ENCODE measurements around the gene KIAA2012. TPM values are rescaled to one million over a fixed set of nuclear protein-coding genes. Genes with fewer than 3 reads are reported as not detected.
"Not testable (repeated sequence)": the region's sequence is repeated elsewhere in the genome, so short reads cannot be mapped to it uniquely, and the experiment has no call there.

The KIAA2012 gene
- total and polyA plus RNA-seq, 5 donors, result not detected

DNA sequence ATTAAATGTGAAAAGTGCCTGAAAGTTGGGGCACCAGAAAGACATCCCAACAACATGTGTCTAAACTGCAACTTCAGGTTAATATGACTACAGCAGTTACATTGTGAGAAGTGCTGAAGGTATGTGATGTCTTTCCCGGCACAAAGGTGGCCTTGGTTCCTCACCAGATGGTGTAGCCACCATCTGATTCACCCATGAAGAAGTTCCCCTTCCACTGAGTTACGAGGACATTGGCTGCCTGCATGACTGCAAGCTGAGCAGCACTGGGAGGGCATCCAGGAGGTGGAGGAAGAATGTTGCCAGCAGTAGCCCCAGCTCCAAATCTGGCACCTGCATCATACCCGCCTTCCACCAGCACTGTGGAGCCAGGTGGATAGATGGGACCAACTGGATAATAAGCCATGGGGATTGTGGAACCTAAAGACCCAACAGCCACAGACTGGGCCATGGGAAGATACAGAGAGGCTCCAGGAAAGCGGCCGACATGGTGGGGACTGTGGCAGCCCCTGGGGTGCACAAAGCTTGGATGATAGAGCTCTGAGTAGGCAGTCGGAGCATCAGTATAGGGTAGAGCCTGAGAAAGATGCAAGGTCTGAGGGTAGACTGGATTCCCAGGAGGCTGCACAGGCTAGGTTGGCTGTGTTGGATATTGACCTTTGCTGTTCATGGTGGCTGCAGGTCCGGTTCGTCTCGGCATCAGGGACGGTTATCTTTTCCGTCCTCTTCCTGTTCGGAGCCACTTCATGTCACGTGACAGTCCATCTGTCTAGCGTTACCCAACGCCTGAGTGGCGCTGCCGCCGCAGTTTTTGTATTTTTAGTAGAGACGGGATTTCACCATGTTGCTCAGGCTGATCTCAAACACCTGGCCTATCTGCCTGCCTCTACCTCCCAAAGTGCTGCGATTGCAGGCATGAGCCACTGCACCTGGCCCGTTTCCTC, 128.4 kb downstream of the KIAA2012 start:
- intact Hi-C loops (cut with DNase I), result no loop called here
- H3K27ac ChIP-seq (ENCODE audit: low read length), result no peak overlapping the region
- no peaks in the 10 kb centered on the region for H3K9me3 ChIP-seq (ENCODE audit: control insufficient read depth, low read length)
- WGBS, result 69% methylated on average over 21 of the region's 21 CpGs
- ATAC-seq, result peak in 1 of 2 donors; percentile 29
- H3K4me1 ChIP-seq (ENCODE audit: control insufficient read depth, insufficient read depth, low read length), result no peaks in the 10 kb centered on the region
- H3K27me3 ChIP-seq (ENCODE audit: control insufficient read depth, insufficient read depth), result no peaks in the 10 kb centered on the region
- H3K4me3 ChIP-seq (ENCODE audit: low read length), result no peak overlapping the region
- DNase-seq, result no peak

DNA sequence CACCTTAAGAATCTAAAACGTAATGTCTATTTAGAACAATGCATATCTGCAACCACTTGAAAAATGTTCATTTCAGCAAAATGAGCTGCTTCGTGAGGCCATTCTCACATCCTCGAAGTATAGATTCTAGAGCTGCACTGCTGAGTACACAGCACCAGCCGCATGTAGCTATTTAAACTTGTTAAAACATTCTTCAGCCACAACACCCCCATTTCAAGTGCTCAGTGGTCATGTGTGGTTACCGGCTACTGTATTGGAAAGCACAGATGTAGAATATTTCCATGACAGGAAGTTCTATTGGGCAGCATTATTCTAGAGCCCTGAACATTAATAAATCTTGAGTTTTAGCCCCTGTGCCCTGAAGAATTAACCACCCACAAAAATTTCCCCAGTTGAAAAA, 130.3 kb downstream of the KIAA2012 start:
- intact Hi-C loops (cut with DNase I), result no loop called here
- no peak overlapping the region for H3K27ac ChIP-seq (ENCODE audit: low read length)
- ATAC-seq (no peak), DNase-seq (no peak)
- H3K4me3 ChIP-seq (ENCODE audit: low read length), result no peak overlapping the region
- H3K27me3 ChIP-seq (ENCODE audit: control insufficient read depth, insufficient read depth), result no peaks in the 10 kb centered on the region
- WGBS, result 95% methylated on average over 5 of the region's 5 CpGs
- no peaks in the 10 kb centered on the region for H3K4me1 ChIP-seq (ENCODE audit: control insufficient read depth, insufficient read depth, low read length)
- no peaks in the 10 kb centered on the region for H3K9me3 ChIP-seq (ENCODE audit: control insufficient read depth, low read length)

DNA sequence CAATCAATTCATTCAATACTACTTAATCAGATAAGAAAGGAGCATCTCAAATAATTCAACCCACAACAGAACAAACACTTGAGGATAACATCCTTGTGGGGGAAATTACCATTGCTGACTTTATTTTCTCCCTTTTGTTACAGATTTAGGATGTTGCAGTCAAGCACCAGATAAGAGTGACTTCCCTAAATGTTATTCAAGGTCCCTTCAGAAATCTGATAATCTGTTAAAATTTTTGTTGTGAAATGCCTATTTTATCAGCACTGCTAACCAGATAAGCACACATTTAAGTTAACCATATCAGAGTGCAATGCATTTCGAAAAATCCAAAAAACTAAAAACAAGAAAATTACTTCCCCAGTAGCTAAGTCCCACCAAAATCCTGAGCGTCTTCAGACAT, 131.8 kb downstream of the KIAA2012 start:
- ATAC-seq (no peak), DNase-seq (no peak)
- WGBS, result 95% methylated on average over 2 of the region's 2 CpGs
- Histone ChIP-seq H3K27me3 (ENCODE audit: control insufficient read depth, insufficient read depth) (no peaks in the 10 kb centered on the region), H3K4me3 (ENCODE audit: low read length) (no peak overlapping the region), H3K4me1 (ENCODE audit: control insufficient read depth, insufficient read depth, low read length) (no peaks in the 10 kb centered on the region), H3K27ac (ENCODE audit: low read length) (no peak overlapping the region), H3K9me3 (ENCODE audit: control insufficient read depth, low read length) (no peaks in the 10 kb centered on the region)
- intact Hi-C loops (cut with DNase I), result no loop called here

DNA sequence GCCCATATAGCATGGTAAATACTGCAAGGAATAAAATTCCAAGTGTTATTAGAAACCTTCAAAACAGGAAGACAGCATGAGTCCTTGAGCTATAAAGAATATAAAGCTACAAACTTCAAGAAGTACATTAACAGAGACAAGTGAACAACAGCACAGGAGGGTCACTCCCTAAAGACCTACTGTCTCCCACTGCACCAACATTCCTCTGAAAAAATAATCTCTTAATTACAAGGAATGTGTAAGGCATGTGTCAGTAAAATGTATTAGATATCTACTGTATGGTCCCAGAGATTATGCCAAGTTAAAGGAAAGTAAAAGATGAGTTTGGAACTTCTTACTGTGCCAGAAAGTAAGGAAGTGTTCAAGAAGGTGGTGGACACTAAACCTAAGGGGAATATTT, 135.5 kb downstream of the KIAA2012 start:
- ATAC-seq (no peak), DNase-seq (no peak)
- Histone ChIP-seq H3K27me3 (ENCODE audit: control insufficient read depth, insufficient read depth) (no peaks in the 10 kb centered on the region), H3K9me3 (ENCODE audit: control insufficient read depth, low read length) (no peaks in the 10 kb centered on the region), H3K4me3 (ENCODE audit: low read length) (no peak overlapping the region), H3K4me1 (ENCODE audit: control insufficient read depth, insufficient read depth, low read length) (no peaks in the 10 kb centered on the region), H3K27ac (ENCODE audit: low read length) (no peak overlapping the region)
- intact Hi-C loops (cut with DNase I), result no loop called here

DNA sequence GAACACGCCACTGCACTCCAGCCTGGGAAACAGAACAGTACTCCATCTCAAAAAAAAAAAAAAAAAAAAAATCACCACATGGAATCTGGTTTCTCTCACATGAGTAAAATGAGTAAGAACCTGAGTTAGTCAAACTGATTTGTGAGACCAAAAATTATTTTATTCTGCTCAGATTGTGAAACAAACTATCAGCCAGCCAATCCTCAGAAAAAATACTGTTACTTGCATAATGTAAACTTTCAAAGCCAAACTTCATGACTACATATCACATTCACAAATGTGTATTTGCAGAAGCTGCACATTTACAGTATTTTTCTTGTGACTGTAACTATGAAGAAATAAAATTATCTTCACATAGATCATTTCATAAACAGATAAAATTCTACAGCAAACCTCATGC, 142.1 kb downstream of the KIAA2012 start:
- DNase-seq (no peak), ATAC-seq (no peak)
- no peaks in the 10 kb centered on the region for H3K4me1 ChIP-seq (ENCODE audit: control insufficient read depth, insufficient read depth, low read length)
- no peak overlapping the region for H3K27ac ChIP-seq (ENCODE audit: low read length)
- no peak overlapping the region for H3K4me3 ChIP-seq (ENCODE audit: low read length)
- WGBS, result 97% methylated on average over 1 of the region's 1 CpG
- H3K9me3 ChIP-seq (ENCODE audit: control insufficient read depth, low read length), result no peaks in the 10 kb centered on the region
- no peaks in the 10 kb centered on the region for H3K27me3 ChIP-seq (ENCODE audit: control insufficient read depth, insufficient read depth)
- intact Hi-C loops (cut with DNase I), result no loop called here

DNA sequence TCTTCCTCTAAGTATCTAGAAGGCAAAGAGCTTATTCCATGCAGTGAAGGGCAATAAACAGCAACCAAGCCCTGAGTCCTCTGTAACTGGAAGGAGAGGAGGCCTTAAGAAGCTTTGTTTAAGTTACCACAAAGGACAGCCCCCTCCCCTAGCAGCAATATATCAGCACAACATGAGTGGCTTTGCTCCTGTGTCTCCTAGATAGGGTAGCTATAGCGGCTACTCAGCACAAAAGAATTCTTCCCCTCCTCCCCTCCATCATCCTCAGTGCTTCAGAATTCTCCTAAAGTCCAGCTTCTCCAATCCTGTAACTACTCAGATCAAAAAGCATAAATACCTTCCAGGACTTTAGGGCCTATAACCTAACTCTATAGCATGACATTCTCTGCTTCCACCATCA, 148.8 kb downstream of the KIAA2012 start:
- Histone ChIP-seq H3K27ac (ENCODE audit: low read length) (no peak overlapping the region), H3K4me1 (ENCODE audit: control insufficient read depth, insufficient read depth, low read length) (peaks cover 5% of the 10 kb centered on the region), H3K4me3 (ENCODE audit: low read length) (no peak overlapping the region), H3K27me3 (ENCODE audit: control insufficient read depth, insufficient read depth) (no peaks in the 10 kb centered on the region), H3K9me3 (ENCODE audit: control insufficient read depth, low read length) (no peaks in the 10 kb centered on the region)
- WGBS, result 56% methylated on average over 1 of the region's 1 CpG
- ATAC-seq (no peak), DNase-seq (no peak)
- intact Hi-C loops (cut with DNase I), result no loop called here

DNA sequence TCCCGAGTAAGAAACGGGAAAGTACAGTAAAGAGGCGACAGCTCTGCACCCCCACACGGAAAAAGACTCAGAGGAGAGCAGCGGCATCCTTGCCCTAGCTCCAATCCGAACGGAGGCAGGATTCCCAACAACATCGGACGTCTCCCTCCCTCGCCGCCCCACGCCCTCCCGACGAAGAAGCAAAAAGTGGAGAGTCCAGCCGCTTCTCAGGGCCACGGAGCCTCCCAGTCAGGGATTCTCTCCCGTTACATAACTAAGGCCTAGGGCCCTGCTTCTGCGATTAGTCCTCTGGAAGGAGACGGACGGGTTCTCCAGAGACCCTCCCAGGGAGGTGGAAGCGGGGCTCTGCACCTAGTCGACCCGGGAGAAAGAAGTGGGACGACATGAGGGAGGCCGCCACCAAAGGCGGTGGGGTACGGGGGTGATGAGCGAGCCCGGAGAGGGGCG, 164.8 kb downstream of the KIAA2012 start:
- Histone ChIP-seq H3K27ac (ENCODE audit: low read length) (peak overlapping the region; percentile 80), H3K4me3 (ENCODE audit: low read length) (peak overlapping the region; percentile 98), H3K27me3 (ENCODE audit: control insufficient read depth, insufficient read depth) (no peaks in the 10 kb centered on the region), H3K9me3 (ENCODE audit: control insufficient read depth, low read length) (no peaks in the 10 kb centered on the region), H3K4me1 (ENCODE audit: control insufficient read depth, insufficient read depth, low read length) (peaks cover 9% of the 10 kb centered on the region)
- intact Hi-C loops (cut with DNase I), result no loop called here
- DNase-seq (peak; percentile 23 to 64 (median 56)), ATAC-seq (peak; percentile 43 to 68)
- WGBS, result under 1% methylated on average over 30 of the region's 30 CpGs

DNA sequence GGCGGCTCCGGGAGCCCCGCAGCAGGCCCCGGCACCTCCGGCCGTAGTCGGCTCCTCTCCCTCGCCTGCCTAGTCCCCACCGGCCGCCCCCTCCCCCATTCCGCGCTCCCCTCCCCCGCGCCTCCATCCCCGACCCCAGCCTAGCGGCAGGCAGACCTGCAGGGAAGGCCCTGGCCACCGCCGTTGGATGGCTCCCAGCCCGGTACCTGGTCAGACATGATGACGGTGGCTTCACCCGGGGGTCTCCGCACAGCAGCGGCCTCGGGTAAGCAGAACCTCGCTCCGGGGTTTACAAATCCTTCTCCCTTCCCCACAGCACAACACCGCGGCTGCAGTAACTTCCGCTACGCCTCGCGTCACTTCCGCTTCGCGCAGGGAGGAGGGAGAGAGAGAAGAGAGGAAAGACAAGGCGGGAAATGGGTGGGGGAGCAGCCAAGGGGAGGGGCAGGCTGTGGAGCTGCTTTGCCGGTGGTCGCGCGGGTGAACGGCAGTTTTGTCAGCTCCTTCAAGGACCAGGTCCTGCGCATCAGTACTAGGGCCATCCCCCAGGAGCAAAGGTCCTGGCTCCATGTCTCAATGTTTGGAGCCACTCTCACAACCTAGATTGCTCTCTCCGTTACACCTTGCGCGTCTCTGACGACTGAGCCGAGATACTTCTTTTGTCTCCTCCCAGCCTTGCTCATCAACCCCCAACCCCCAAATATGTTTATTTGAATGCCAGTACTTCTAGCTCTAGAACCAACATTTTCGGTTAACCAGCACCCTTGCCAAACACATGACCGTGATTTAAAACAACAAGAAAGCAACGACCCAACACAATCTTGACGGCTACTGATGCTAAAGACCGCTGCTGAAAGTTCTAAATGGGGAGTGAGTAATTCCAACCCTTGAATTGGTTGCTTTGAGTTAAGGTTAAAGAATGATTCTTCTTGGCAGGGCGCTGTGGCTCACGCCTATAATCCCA, 165.5 kb downstream of the KIAA2012 start, which contains the start of gene SUMO1:
TSS of gene SUMO1 (minus strand) at position 364 of the 964 bp plus-strand sequence. CDS start at position 218, 146 bp downstream.
- Histone ChIP-seq H3K9me3 (ENCODE audit: control insufficient read depth, low read length) (no peaks in the 10 kb centered on the region), H3K27ac (ENCODE audit: low read length) (peak within 1 kb of the TSS; percentile 95), H3K4me3 (ENCODE audit: low read length) (peak within 1 kb of the TSS; percentile 98), H3K4me1 (ENCODE audit: control insufficient read depth, insufficient read depth, low read length) (peaks cover 6% of the 10 kb centered on the region), H3K27me3 (ENCODE audit: control insufficient read depth, insufficient read depth) (no peaks in the 10 kb centered on the region)
- DNase-seq, result peak; percentile 89 to 96 (median 95)
- intact Hi-C loops (cut with DNase I), result no loop called here
- peak; percentile 97 for ATAC-seq
- 3% methylated on average over 54 of the region's 54 CpGs for WGBS

DNA sequence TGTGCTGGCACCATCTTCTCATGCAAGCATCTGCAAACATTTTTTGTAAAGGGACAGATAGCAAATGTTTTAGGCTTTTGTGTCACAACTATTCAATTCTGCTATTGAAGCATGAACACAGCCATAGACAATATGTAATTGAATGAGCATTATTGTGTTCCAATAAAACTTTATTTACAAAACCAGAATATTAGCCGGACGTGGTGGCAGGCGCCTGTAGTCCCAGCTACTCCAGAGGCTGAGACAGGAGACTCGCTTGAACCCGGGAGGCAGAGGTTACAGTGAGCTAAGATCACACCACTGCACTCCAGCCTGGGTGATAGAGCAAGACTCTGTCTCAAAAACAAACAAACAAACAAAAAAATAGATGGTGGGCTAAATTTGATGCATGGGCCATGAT, 174.7 kb downstream of the KIAA2012 start:
- H3K4me3 ChIP-seq (ENCODE audit: low read length); H3K27ac ChIP-seq (ENCODE audit: low read length); H3K4me1 ChIP-seq (ENCODE audit: control insufficient read depth, insufficient read depth, low read length); H3K27me3 ChIP-seq (ENCODE audit: control insufficient read depth, insufficient read depth); intact Hi-C loops (cut with DNase I); DNase-seq; ATAC-seq; H3K9me3 ChIP-seq (ENCODE audit: control insufficient read depth, low read length): not testable (repeated sequence)
- WGBS, result 96% methylated on average over 5 of the region's 5 CpGs

DNA sequence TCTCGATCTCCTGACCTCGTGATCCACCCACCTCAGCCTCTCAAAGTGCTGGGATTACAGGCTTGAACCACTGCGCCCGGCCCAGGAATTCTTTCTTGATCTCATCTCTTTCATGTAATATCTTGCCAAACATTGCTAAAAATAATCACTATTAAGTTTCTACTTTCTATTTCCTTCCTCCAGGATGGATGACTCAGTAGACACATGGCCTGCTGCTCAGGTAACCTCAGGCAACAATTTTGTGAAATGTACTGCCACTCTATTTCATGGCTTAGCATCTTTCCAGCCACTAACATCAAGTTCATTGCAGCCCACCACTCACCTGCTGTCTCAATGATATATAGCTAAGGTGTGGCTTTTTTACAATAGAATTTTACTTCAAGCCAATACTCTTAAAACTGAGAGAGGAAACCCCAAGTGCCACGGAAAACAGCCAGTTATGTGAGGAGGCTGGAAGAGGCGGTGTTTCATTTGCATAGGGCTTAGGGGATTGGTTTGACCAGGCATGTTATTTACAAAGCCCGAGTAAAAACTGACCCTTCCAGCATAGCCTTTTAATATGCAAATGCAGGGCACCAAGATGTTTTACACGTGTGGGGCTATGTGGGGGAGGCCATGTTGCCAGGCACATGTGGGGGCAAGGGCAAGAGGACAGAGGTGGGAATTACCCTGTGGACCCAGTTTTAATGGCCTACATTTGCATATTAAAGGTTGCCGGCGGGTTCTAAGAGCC, 176.6 kb downstream of the KIAA2012 start:
- ATAC-seq, result no peak
- 56% methylated on average over 10 of the region's 10 CpGs for WGBS
- Histone ChIP-seq H3K9me3 (ENCODE audit: control insufficient read depth, low read length) (no peaks in the 10 kb centered on the region), H3K27ac (ENCODE audit: low read length) (no peak overlapping the region), H3K4me3 (ENCODE audit: low read length) (no peak overlapping the region), H3K4me1 (ENCODE audit: control insufficient read depth, insufficient read depth, low read length) (no peaks in the 10 kb centered on the region), H3K27me3 (ENCODE audit: control insufficient read depth, insufficient read depth) (no peaks in the 10 kb centered on the region)
- intact Hi-C loops (cut with DNase I), result no loop called here
- no peak for DNase-seq
